Measurements from ENCODE around the gene STMP1. TPM values are rescaled to one million over a fixed set of nuclear protein-coding genes. Genes with fewer than 3 reads are reported as not detected.

STMP1 gene
- total RNA-seq, 2 donors from 2014 or later: 25.7 to 27.4 TPM

- TF ChIP-seq CTCF (IDR thresholded peaks at IDR 0.05): no peak
- H3K36me3 ChIP-seq: no peaks in the 10 kb centered on the region
- H3K27me3 ChIP-seq: no peaks in the 10 kb centered on the region
- no peak for DNase-seq
- no peak overlapping the region for H3K4me3 ChIP-seq
- H3K4me1 ChIP-seq: no peaks in the 10 kb centered on the region
- H3K9ac ChIP-seq (ENCODE audit: low read depth in 2 of 2, low read length in 2 of 2): no peak overlapping the region
- H3K9me3 ChIP-seq: no peaks in the 10 kb centered on the region
- no peak overlapping the region for H3K27ac ChIP-seq
- intact Hi-C loops (cut with DNase I): no loop called here
Observed at GRCh38 chr7:135697276-135698049, 35.1 kb downstream of the STMP1 start.

- H3K9me3 ChIP-seq: no peaks in the 10 kb centered on the region
- no peaks in the 10 kb centered on the region for H3K36me3 ChIP-seq
- no peak overlapping the region for H3K4me3 ChIP-seq
- no peaks in the 10 kb centered on the region for H3K27me3 ChIP-seq
- no peaks in the 10 kb centered on the region for H3K4me1 ChIP-seq
- intact Hi-C loops (cut with DNase I): no loop called here
- H3K9ac ChIP-seq (ENCODE audit: low read depth in 2 of 2, low read length in 2 of 2): no peak overlapping the region
- no peak for TF ChIP-seq CTCF (IDR thresholded peaks at IDR 0.05)
- no peak overlapping the region for H3K27ac ChIP-seq
- DNase-seq: no peak
Observed at GRCh38 chr7:135704074-135704473, 41.8 kb downstream of the STMP1 start.

DNA sequence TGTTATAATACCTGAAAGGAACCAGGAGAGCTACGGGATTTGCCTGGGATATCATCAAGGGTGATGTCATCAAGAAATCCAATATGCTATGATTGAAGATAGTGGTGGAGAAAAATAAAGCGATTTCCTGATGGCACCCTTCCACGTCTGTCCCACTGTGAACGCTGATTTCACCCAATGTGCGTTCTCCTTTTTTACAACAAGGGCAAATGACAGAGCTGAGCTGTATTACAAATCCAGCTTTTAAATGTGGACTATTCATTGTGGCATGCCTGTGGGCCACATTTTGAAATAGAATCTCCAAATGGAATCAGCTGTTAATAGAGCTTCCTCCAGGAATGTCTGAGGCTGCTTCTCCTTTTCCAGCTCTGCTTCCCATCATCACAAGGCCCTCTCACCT lies 42.4 kb downstream of the STMP1 start:
- intact Hi-C loops (cut with DNase I): no loop called here
- no peak overlapping the region for H3K9ac ChIP-seq (ENCODE audit: low read depth in 2 of 2, low read length in 2 of 2)
- no peaks in the 10 kb centered on the region for H3K4me1 ChIP-seq
- no peaks in the 10 kb centered on the region for H3K9me3 ChIP-seq
- H3K36me3 ChIP-seq: no peaks in the 10 kb centered on the region
- no peaks in the 10 kb centered on the region for H3K27me3 ChIP-seq
- no peak for TF ChIP-seq CTCF (IDR thresholded peaks at IDR 0.05)
- H3K4me3 ChIP-seq: no peak overlapping the region
- H3K27ac ChIP-seq: no peak overlapping the region
- DNase-seq: no peak

DNA sequence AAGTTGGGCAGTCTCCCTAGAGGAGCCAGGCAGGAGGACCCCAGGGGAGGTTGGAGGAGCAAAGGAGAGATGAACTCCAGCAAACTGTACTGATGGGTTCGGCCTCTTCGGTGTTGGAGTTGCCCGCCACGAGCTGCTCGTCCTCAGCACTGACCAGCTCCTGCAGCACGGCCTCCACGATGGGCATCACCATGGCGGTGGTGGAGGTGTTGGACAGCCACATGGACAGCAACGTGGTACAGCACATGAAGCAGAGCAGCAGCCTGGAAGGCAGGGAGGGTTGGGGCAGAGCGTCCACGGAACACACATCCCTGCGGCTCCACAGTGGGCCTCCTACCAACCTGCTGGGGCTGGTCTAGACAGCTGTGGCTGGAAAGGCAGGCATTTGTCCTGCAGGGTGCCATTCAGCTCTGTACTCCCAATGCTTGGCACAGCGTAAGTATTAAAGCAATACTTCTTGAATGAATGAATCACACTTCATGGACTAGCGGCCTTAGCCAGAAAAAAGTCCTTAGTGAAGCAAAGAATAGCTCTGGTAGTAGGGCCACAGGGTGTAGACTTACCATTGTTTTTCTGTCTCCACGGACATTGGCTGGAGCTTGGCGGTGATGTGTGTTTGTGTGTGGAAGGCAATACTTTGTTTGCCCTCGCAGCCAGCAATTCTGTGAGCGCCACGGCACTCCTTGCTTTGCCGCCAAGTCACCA lies 43.9 kb downstream of the STMP1 start:
- DNase-seq: no peak
- Histone ChIP-seq H3K27me3 (no peaks in the 10 kb centered on the region), H3K27ac (no peak overlapping the region), H3K4me1 (no peaks in the 10 kb centered on the region), H3K9ac (ENCODE audit: low read depth in 2 of 2, low read length in 2 of 2) (no peak overlapping the region), H3K9me3 (no peaks in the 10 kb centered on the region), H3K4me3 (no peak overlapping the region), H3K36me3 (no peaks in the 10 kb centered on the region)
- intact Hi-C loops (cut with DNase I): no loop called here
- TF ChIP-seq CTCF (IDR thresholded peaks at IDR 0.05): no peak

DNA sequence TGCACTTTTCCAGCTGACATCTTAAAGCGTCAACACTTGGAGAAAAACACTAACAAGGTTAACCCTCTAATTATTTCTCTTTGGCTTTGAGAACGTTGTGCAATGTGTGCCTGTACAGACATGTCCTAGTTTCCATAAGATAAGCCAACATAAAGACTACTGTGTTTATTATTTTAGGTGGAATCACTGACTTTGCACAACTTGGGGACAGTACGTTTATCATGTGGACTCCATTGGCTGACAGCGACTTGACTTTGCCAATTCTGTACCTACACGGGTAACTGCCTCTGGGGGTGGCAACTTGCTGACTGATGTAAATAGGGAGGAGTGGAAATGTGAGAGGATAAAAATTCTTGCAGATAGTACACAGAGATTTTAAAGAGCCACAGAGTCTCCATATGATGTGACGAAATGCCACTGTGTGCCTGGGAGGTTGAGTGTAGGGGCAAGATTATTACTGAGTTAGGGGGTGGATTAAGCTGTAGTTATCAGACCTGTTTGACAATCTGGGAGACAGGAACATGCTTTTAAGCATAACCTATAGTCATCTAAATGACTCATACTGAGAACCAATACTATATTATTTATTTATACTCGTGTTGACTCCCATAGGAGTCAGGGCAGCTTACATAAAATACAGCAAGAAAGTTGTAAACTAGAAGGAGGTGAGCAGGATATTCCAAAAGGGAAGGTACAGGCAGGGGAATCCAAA lies 44.7 kb downstream of the STMP1 start:
- Histone ChIP-seq H3K27me3 (no peaks in the 10 kb centered on the region), H3K9me3 (no peaks in the 10 kb centered on the region), H3K9ac (ENCODE audit: low read depth in 2 of 2, low read length in 2 of 2) (no peak overlapping the region), H3K4me1 (no peaks in the 10 kb centered on the region), H3K27ac (no peak overlapping the region), H3K36me3 (no peaks in the 10 kb centered on the region), H3K4me3 (no peak overlapping the region)
- intact Hi-C loops (cut with DNase I): no loop called here
- TF ChIP-seq CTCF (IDR thresholded peaks at IDR 0.05): no peak
- DNase-seq: no peak
